Mesothelial cell of epicardium (in vitro differentiated cells): Measurements from ENCODE around the gene ZCCHC12. TPM values are rescaled to one million over a fixed set of nuclear protein-coding genes. Genes with fewer than 3 reads are reported as not detected.

Source experiments
- DNase-seq, 2 experiments: peaks; one replicate each; pipeline ENCODE4 v3.0.0; 2021; ENCODE audit warnings: low spot score in 2 of 2; ENCODE audit not compliant: unreplicated experiment in 2 of 2
- H3K27ac Mint-ChIP-seq: 2 replicates; pipeline ENCODE4 v1.8.0; 2021; ENCODE audit warnings: mixed read lengths
- H3K27me3 Mint-ChIP-seq: 2 replicates; pipeline ENCODE4 v1.8.0; 2021; ENCODE audit warnings: low read depth, mixed read lengths
- H3K36me3 Mint-ChIP-seq: 2 replicates; pipeline ENCODE4 v1.8.0; 2021; ENCODE audit warnings: mixed read lengths
- H3K4me1 Mint-ChIP-seq: 2 replicates; pipeline ENCODE4 v1.8.0; 2021; ENCODE audit warnings: mixed read lengths
- H3K4me3 Mint-ChIP-seq: 2 replicates; pipeline ENCODE4 v1.8.0; 2021; ENCODE audit warnings: mild to moderate bottlenecking, moderate library complexity, mixed read lengths
- H3K9me3 Mint-ChIP-seq: 2 replicates; pipeline ENCODE4 v1.8.0; 2021; ENCODE audit warnings: mixed read lengths
- CTCF ChIP-seq: fragments of 200-600 bp; sonication (generic); IDR thresholded peaks from one replicate; pipeline ENCODE4 v1.5.0; 2021; ENCODE audit warnings: antibody characterized with exemption; ENCODE audit not compliant: unreplicated experiment
- total RNA-seq: library from RNA; stranded (reverse); gene quantifications from 3 replicates; pipeline ENCODE4 v1.2.1, GENCODE V29; 2021

Gene ZCCHC12
- total RNA-seq, 1 donor from 2014 or later, result 2.1 TPM

- peaks cover 9% of the 10 kb centered on the region for H3K4me1 Mint-ChIP-seq
- TF ChIP-seq CTCF, result no peak
- peaks cover 1% of the 10 kb centered on the region for H3K36me3 Mint-ChIP-seq
- peak overlapping the region; percentile 64 for H3K27ac Mint-ChIP-seq
- peaks cover 25% of the 10 kb centered on the region for H3K9me3 Mint-ChIP-seq
- no peaks in the 10 kb centered on the region for H3K27me3 Mint-ChIP-seq
- DNase-seq, result no peak
- H3K4me3 Mint-ChIP-seq, result no peak overlapping the region
These were observed 48.5 kb downstream of the ZCCHC12 start for GRCh38 chrX:118872102-118872566.

Other genes starting within 250 kb of the ZCCHC12 start
- gene IL13RA1, start 96.2 kb upstream of the ZCCHC12 start, total RNA-seq, result 24.3 to 24.7 TPM (median 24.5 TPM) in 3 replicates
- 0.97 to 1.6 TPM (median 1.3 TPM) in 3 replicates for gene LONRF3, start 150.8 kb downstream of the ZCCHC12 start, total RNA-seq
- not detected in 3 replicates for gene CT47C1, start 249.2 kb downstream of the ZCCHC12 start, total RNA-seq